Erythroblast (primary cell): Measurements from ENCODE around the gene CBFA2T2.
A peak's percentile ranks its signal among the peaks of the same experiment; 100 is the strongest.
"Not testable (repeated sequence)": the region's sequence is repeated elsewhere in the genome, so short reads cannot be mapped to it uniquely, and the experiment has no call there.

ENCODE experiments used
- DNase-seq, 2 experiments: peaks; one replicate each; lab custom pipeline; 2025; lab: John Stamatoyannopoulos, UW
- GATA1 ChIP-seq: IDR thresholded peaks from 2 replicates; pipeline ENCODE4 v1.6.1; 2011; ENCODE audit warnings: low read depth, mild to moderate bottlenecking, control low read depth, low read length, moderate library complexity
- POLR2A ChIP-seq: IDR thresholded peaks from 2 replicates; pipeline ENCODE4 v1.6.1; 2011; ENCODE audit warnings: mild to moderate bottlenecking, low read length

The CBFA2T2 gene

GRCh38 chr20:33490023-33490933 is at the start of gene CBFA2T2:
CBFA2T2 (plus strand) TSS chr20:33490096; CDS start chr20:33490268, 172 bp downstream.
- TF ChIP-seq GATA1 (no peak), POLR2A (no peak)
- DNase-seq, result no peak

- not testable (repeated sequence) for DNase-seq
These were observed 49.3 kb upstream of the CBFA2T2 start for GRCh38 chr20:33440562-33440961.

GRCh38 chr20:33441142-33441955 is 48.5 kb upstream of the CBFA2T2 start:
- TF ChIP-seq POLR2A (no peak), GATA1 (no peak)

GRCh38 chr20:33442136-33443005 is 47.5 kb upstream of the CBFA2T2 start:
- no peak for DNase-seq
- TF ChIP-seq GATA1 (no peak), POLR2A (no peak)

More at GRCh38 chr20:33441142-33441955, 48.5 kb upstream of the CBFA2T2 start:
- no peak for DNase-seq

GRCh38 chr20:33443006-33443511 is 46.8 kb upstream of the CBFA2T2 start:
- peak; percentile 47 to 56 for DNase-seq
- TF ChIP-seq GATA1, result no peak
- TF ChIP-seq POLR2A, result no peak

GRCh38 chr20:33443512-33444239 is 46.2 kb upstream of the CBFA2T2 start, which contains the start of gene SNTA1:
SNTA1 (minus strand) TSS chr20:33443763; CDS start chr20:33443620, 143 bp downstream.
- TF ChIP-seq GATA1, result no peak
- TF ChIP-seq POLR2A, result no peak
- DNase-seq, result peak; percentile 85 to 87

GRCh38 chr20:33444797-33445560 is 44.9 kb upstream of the CBFA2T2 start:
- TF ChIP-seq GATA1 (no peak), POLR2A (no peak)
- DNase-seq, result peak; percentile 36 to 55

- TF ChIP-seq POLR2A (no peak), GATA1 (no peak)
- no peak for DNase-seq
These were observed 43.8 kb upstream of the CBFA2T2 start for GRCh38 chr20:33445881-33446625.

GRCh38 chr20:33450867-33451266 is 39.0 kb upstream of the CBFA2T2 start:
- TF ChIP-seq GATA1 (no peak), POLR2A (no peak)
- no peak for DNase-seq

GRCh38 chr20:33456916-33457642 is 32.8 kb upstream of the CBFA2T2 start:
- DNase-seq, result peak; percentile 76 to 90

- TF ChIP-seq POLR2A, result no peak
- no peak for TF ChIP-seq GATA1
- no peak for DNase-seq
These were observed 30.3 kb upstream of the CBFA2T2 start for GRCh38 chr20:33459599-33459998.
